GM18507 (cell line): ENCODE data around the gene SFRP2.

ENCODE experiments used
- DNase-seq: peaks from one replicate; pipeline ENCODE4 v3.0.0; 2011; ENCODE audit warnings: low read depth; ENCODE audit not compliant: insufficient read length; ENCODE audit errors: extremely low spot score
- FAIRE-seq: peaks from 2 replicates; lab custom pipeline; 2011; peaks lifted over from hg19 to GRCh38; lab: Jason Lieb, UNC

The SFRP2 gene

DNA sequence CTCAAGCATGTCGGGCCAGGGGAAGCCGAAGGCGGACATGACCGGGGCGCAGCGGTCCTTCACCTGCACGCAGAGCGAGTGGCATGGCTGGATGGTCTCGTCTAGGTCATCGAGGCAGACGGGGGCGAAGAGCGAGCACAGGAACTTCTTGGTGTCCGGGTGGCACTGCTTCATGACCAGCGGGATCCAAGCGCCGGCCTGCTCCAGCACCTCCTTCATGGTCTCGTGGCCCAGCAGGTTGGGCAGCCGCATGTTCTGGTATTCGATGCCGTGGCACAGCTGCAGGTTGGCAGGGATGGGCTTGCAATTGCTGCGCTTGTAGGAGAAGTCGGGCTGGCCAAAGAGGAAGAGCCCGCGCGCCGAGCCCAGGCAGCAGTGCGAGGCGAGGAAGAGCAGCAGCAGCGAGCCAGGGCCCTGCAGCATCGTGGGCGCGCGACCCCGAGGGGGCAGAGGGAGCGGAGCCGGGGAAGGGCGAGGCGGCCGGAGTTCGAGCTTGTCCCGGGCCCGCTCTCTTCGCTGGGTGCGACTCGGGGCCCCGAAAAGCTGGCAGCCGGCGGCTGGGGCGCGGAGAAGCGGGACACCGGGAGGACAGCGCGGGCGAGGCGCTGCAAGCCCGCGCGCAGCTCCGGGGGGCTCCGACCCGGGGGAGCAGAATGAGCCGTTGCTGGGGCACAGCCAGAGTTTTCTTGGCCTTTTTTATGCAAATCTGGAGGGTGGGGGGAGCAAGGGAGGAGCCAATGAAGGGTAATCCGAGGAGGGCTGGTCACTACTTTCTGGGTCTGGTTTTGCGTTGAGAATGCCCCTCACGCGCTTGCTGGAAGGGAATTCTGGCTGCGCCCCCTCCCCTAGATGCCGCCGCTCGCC is at the start of gene SFRP2:
SFRP2 (minus strand) TSS at position 671 of the 864 bp plus-strand sequence; CDS start at position 423, 248 bp downstream.
- no peak for FAIRE-seq
- no peak for DNase-seq

DNA sequence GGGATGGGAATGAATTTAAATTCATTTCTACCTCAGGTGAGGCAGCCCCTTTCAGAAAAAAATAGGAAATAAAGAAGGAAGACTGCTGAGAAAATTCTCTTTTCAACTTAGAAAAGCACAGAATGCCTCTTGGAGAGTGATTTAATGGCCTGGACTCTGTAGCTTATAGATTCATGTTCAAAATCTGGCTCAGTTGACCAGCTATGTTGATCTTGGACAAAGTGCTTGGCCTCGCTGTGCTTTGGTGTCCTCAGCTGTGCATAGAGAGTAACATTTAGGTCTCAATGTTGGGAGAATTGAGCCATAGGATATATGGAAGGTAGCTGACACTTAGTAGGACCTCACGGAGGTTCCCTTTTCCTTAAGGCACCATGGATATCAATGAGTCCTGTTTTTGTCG is 49.7 kb upstream of the SFRP2 start:
- no peak for DNase-seq
- no peak for FAIRE-seq

DNA sequence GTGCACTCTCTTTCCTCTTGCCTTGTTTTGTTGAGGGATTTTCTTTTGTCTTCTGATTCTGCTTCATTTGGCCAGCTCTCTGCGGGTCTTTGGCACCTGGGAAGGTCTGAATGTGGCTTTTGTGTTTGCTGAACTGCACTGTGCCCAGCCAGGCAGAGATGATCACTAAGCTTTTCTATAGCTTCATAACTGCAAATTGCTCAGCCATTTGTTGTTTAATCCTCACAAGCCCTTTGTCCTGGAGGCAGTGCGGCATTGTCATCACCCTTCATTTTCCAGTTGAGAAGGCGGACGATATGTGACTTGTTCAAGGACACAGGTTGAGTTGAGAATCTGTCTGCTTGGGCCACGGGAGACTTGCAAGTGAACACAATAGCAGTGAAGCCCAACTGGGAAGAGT is 46.0 kb upstream of the SFRP2 start:
- no peak for DNase-seq
- FAIRE-seq, result no peak

- FAIRE-seq (no peak), DNase-seq (no peak)
These were observed 43.9 kb upstream of the SFRP2 start for GRCh38 chr4:153832720-153833287.

DNA sequence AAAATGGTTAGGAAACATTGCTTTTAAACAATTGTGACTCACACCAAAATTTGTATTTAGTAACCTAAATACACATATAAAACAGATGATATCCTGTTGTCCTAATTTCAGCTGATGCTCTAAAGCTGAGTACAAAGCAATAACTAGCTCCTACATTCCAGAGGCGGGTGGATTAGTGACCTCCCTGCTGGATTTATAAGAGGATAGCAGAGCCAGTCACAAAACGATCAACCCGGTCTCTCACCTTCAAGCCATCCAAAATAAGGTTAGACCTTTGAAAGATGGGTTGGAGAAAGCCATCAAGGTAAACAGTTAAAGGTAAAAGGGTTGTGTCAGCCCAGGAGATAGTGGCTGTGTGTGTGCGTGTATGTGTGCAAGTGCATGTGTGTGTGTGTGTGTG is 43.2 kb upstream of the SFRP2 start:
- DNase-seq, result no peak
- no peak for FAIRE-seq

DNA sequence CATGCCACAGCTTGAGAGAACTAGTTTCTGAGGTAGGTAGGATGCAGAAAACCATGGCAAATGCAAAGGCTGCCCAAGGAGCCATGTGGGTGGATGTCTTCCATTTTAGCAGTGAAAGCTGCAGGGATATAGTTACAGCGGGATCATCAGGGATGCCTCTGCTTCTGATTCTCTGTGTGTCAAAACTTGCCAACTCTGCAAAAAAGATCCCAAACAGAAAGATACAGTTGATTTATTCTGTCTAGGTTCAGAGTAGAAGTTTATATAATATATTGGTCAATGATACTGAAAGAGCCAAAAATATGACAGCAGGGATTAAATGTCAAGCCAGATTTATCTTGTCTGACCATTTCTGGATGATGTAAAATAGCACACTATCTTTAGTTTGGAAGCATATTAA is 42.4 kb upstream of the SFRP2 start:
- FAIRE-seq, result no peak

DNA sequence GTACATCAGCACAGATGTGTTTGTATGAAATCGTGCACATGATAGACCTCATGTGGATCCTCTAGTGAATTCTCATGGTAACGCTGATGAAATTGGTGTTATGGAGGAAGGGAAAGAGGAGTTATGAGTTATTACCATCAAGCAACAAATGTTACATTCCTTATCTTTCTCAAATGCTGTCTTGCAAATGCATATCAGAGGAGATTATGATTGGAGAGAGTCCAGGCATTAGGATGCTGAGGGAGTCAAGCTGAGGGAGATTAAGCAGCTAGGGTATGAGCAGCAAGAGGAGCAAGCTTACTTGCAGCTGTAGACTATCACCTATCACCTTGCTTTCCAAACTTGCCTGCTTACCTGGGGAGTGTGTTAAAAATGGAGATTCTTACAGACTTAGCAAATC is 36.8 kb upstream of the SFRP2 start:
- DNase-seq, result no peak
- FAIRE-seq, result no peak

More for the DNA sequence above, 42.4 kb upstream of the SFRP2 start:
- DNase-seq, result no peak

DNA sequence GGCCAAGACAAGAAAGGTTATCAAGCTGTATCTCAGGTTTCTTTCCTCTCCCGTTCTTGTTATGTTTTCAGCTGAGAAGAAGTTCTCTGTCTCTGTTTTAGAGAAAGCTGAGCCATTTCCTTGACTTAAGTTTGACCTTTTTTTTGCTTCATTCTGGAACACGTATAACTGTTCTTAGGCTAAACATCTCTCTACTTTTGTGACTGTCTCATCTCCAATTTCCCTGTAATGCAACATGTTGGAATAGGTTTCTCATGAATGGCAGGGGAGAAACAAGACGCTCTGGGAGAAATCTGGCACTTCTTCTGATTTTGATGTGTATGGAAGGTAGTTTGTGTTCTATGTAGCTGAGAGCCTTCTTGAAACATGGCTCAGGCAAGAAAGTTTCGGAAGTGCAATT is 36.2 kb upstream of the SFRP2 start:
- FAIRE-seq, result no peak
- no peak for DNase-seq

- DNase-seq (no peak), FAIRE-seq (no peak)
These were observed 35.6 kb upstream of the SFRP2 start for GRCh38 chr4:153824501-153824900.

GRCh38 chr4:153823483-153823882 is 34.6 kb upstream of the SFRP2 start:
- DNase-seq, result no peak
- no peak for FAIRE-seq

DNA sequence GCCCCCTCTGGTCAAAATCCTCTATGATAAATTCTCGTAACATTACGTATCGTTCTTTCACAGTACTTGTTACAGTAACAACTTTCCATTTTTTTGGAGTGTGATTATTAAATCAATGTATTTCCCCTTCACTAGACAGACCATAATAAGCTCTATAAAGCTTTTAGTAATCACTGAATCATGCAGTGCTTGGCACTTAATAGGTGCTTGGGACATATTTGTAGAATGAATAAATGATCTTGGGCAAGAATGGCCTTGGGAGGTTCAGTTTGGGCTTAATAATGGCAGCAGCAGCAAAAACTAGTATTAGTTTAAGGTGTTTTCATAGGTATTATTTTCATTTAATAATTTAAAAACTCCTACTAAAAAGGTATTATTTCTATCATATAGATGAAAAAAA is 33.4 kb upstream of the SFRP2 start:
- FAIRE-seq, result no peak
- DNase-seq, result no peak

DNA sequence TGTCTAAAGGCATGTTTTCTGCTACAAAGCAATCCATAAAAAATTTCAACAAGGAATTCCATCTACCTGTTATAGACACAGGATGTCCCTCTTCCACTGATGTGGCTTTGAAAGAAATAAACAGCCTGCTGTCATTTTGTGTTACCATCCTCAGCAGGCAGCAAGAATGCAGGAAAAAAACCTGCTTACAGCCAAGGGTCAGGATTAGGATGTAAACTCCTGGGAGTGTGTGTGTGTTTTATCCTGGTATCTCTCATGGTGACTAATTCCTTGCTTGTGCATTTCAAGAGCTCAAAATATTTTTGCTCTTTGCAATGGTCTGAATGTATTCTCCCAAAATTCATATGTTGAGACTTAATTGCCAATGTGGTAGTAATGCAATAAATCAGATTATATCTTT is 28.6 kb upstream of the SFRP2 start:
- DNase-seq (no peak), FAIRE-seq (no peak)

DNA sequence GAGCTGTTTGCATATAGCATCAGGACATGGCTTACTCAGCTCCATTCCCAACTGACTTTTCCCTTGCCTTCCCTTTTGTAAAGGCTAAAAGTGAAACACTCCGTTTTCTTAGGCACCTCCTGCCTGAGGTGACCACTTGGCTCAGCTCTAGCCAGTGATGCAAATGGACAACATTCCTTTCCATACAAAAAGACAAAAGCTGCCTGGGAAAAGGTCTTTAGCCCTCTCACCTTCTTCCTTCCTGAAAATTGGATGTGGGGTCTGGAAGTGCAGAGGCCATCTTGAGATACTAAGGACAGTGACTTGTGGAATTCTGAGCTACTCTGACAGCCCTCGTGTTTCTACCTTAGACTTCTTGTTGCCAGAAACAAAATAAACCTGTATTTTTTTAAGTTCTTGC is 27.7 kb upstream of the SFRP2 start:
- no peak for FAIRE-seq
- no peak for DNase-seq

DNA sequence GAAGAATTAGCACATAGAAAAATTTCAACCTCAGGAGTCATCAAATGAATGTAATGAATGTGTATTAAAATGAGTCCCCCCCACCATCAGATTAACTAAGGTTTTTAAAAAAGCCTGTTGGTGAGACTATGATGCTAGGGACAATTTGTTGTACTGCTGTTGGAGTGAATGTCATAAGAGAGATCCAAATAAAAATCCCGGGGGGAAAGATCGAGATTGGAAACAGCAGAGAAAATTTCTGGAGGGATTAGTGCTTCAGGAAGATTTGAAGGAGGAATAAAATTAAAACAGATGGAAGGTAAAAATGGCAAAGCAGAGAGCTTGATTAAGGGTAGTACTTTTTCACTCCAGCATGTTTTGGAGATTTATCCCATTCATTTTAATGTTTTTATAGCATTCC is 25.9 kb upstream of the SFRP2 start:
- FAIRE-seq (no peak), DNase-seq (no peak)

GRCh38 chr4:153809916-153810810 is 21.3 kb upstream of the SFRP2 start:
- DNase-seq (no peak), FAIRE-seq (peak; percentile 15)

DNA sequence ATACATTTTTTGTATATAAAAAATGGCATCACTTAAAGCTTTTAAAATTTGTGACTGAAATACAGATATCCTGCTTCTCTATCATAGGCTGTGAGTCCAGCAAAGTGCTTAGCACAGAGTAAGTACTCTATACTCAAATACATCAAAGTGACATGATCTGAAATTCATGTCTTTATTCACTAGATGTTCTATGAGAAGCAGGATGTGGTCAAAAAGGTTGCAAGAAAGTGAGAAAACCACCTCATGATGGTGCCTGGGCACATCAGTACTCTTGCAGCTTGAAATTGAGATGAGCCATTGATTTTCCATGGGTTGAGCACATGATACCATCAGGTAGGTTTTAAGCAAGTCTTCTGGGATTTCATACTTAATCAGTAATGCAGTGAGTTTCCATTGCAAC is 20.4 kb upstream of the SFRP2 start:
- DNase-seq (no peak), FAIRE-seq (peak; percentile 75)

DNA sequence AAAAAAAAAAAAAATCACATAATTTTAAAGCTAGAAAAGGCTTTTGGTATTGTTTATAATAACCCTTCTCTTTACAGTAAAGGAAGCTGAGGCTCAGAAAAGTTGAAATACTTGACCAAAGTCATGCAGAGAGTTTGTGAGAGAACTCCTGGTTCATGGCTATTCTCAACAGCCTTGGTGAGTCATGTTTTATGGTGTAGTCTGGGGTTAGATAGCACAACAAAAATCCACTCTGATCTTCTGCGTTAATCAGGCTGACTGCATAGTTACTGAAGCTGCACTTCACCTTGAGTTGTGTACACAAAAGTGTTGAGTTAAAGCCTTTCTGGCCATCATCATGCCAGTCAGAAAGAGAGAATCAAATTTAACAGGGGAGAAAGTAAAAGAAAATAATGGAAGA is 19.3 kb upstream of the SFRP2 start:
- FAIRE-seq (no peak), DNase-seq (no peak)

DNA sequence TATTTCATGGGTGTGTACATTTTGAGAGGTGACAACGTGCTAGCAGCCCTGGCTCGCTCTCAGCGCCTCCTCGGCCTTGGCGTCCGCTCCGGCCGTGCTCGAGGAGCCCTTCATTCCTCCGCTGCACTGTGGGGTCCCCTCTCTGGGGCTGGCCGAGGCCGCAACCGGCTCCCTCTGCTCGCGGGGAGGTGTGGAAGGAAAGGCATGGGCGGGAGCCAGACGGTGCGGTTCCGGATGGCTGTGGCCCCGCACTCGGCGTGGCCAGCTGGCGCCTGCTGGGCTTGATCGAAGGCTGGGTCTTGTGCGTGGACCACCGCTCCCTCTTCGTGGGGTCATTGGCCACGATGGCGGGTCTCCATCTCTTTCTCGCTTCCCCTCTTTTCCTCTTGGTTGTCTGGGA is 17.2 kb upstream of the SFRP2 start:
- no peak for DNase-seq
- FAIRE-seq, result no peak

GRCh38 chr4:153804722-153805121 is 15.8 kb upstream of the SFRP2 start:
- no peak for FAIRE-seq
- no peak for DNase-seq

- FAIRE-seq (no peak), DNase-seq (no peak)
These were observed 10.8 kb upstream of the SFRP2 start for GRCh38 chr4:153799694-153800074.
